GM19397 (cell line): ENCODE data around the gene PCDHGA5.
"Not testable (repeated sequence)": the region's sequence is repeated elsewhere in the genome, so short reads cannot be mapped to it uniquely, and the experiment has no call there.

Experiments
- ATAC-seq: cut with Tn5 transposase; IDR thresholded peaks from one replicate; pipeline ENCODE4 v1.9.1; 2021; ENCODE audit warnings: mild to moderate bottlenecking, moderate library complexity; ENCODE audit not compliant: unreplicated experiment

PCDHGA5 gene

DNA sequence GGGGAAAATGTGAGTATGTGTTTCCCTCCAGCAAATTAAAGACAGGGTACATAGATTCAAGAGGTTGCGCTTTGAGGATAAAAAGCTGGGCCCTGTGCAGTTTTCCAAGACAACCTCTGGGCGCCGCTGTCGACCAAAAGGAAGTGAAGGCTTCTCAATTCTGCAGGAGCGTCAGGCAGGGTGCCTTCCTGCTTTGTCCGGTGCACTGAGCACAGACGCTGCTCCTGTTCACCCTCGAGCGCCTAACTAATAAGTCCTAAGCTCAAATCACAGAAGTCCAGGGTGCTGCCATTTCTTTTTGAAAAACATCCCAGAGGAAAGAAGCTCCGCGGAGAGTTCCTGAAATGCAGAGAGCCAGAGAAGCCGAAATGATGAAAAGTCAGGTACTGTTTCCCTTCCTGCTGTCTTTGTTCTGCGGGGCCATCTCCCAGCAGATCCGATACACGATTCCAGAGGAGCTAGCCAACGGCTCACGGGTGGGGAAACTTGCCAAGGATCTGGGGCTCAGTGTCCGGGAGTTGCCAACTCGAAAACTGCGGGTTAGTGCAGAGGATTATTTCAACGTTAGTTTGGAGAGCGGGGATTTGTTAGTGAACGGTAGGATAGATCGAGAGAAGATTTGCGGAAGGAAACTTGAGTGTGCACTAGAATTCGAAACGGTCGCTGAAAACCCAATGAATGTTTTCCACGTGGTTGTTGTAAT, 13.9 kb upstream of the PCDHGA5 start, which contains the start of gene PCDHGB1:
PCDHGB1 (plus strand) TSS at position 183 of the 703 bp plus-strand sequence; CDS start at position 345, 162 bp downstream.
- ATAC-seq: peak; percentile 72

DNA sequence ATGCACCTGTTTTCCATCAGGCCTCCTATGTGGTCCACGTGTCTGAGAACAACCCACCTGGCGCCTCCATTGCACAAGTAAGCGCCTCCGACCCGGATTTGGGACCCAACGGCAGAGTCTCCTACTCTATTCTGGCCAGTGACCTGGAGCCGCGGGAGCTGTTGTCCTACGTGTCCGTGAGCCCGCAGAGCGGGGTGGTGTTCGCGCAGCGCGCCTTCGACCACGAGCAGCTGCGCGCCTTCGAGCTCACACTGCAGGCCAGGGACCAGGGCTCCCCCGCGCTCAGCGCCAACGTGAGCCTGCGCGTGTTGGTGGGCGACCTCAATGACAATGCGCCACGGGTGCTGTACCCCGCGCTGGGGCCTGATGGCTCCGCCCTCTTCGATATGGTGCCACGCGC, 12.4 kb upstream of the PCDHGA5 start:
- ATAC-seq: no peak

GRCh38 chr5:141354900-141355469, 9.0 kb upstream of the PCDHGA5 start, which contains the start of gene PCDHGA4:
TSS of gene PCDHGA4 (plus strand) at chr5:141355021. CDS start at chr5:141355108, 87 bp downstream.
- no peak for ATAC-seq

GRCh38 chr5:141355641-141356040, 8.3 kb upstream of the PCDHGA5 start:
- ATAC-seq: no peak

- no peak for ATAC-seq
Measured at GRCh38 chr5:141356133-141356532, 7.8 kb upstream of the PCDHGA5 start.

- no peak for ATAC-seq
Measured at GRCh38 chr5:141356950-141357349, 7.0 kb upstream of the PCDHGA5 start.

GRCh38 chr5:141359790-141360426, 4.1 kb upstream of the PCDHGA5 start, which contains the start of gene PCDHGB2:
TSS of gene PCDHGB2 (plus strand) at chr5:141359994. CDS start at chr5:141360136, 142 bp downstream.
- no peak for ATAC-seq

DNA sequence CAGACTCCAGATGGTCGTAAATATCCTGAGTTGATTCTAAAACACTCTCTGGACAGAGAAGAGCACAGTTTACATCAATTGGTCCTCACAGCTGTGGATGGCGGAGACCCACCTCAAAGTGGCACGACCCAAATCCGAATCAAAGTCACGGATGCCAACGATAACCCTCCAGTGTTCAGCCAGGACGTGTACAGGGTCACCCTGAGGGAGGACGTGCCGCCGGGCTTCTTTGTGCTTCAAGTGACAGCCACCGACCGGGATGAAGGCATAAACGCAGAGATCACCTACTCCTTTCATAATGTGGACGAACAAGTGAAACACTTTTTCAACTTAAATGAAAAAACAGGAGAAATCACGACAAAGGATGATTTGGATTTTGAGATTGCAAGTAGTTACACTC, 3.3 kb upstream of the PCDHGA5 start:
- no peak for ATAC-seq

DNA sequence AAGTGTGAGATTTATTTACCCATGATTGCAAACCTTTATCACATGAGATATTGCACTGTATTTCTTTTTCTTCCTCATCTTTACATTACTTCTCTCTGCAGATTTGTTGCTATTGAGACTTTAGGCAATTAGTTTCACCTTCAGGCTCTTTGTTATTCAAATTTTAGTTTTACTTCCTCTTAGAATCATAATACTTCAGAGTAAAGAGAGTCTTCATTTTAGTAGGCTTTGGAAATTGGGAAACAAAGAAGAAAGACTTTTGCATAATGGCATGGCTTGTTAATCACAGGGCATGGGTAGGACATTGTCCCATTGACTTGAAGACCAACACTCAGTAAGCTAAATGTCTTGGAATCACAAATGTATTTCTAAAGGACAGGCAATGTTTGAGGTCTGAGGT, 1.2 kb upstream of the PCDHGA5 start:
- no peak for ATAC-seq

GRCh38 chr5:141366016-141366896, 2.3 kb downstream of the PCDHGA5 start:
- no peak for ATAC-seq

- no peak for ATAC-seq
Measured at GRCh38 chr5:141369994-141370848, 6.3 kb downstream of the PCDHGA5 start, which contains the start of gene PCDHGB3. TSS of gene PCDHGB3 (plus strand) at chr5:141370242. CDS start at chr5:141370395, 153 bp downstream.

- no peak for ATAC-seq
Measured at GRCh38 chr5:141371572-141372475, 7.9 kb downstream of the PCDHGA5 start.

DNA sequence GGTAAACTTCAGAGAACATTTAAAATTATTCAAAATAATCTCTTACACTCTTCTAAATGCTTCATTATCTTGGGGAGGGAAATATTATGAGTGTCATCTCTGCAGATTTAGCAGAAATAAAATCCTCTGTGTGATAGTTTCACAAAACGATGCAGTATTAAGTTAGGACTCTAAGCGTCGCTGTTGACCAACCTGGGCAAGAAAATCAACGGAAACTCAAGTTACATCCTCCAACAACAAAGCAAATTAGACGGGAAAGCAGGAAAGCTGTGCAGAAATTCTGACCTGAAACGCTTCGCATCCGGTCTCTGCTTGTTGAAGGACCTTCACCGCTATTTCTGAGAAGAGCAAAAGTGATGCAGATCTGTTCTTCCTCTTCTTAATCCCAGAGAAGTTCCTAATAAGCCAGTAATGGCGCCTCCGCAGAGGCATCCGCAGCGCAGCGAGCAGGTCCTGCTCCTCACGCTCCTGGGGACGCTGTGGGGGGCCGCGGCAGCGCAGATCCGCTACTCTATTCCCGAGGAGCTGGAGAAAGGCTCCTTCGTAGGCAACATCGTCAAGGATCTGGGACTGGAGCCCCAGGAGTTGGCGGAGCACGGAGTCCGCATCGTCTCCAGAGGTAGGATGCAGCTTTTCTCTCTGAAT, 9.8 kb downstream of the PCDHGA5 start, which contains the start of gene PCDHGA6:
PCDHGA6 (plus strand) TSS at position 219 of the 645 bp plus-strand sequence; CDS start at position 412, 193 bp downstream.
- ATAC-seq: no peak

DNA sequence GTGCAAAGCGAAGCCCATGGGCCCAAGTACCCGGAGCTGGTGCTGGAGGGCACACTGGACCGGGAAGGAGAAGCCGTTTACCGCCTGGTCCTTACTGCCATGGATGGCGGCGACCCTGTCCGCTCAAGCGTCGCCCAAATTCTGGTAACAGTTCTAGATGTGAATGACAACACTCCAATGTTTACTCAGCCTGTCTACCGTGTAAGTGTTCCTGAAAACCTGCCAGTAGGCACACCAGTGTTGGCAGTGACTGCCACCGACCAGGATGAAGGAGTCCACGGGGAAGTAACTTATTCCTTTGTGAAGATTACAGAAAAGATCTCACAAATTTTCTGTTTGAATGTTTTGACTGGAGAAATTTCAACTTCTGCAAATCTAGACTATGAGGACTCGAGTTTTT, 10.7 kb downstream of the PCDHGA5 start:
- ATAC-seq: no peak

DNA sequence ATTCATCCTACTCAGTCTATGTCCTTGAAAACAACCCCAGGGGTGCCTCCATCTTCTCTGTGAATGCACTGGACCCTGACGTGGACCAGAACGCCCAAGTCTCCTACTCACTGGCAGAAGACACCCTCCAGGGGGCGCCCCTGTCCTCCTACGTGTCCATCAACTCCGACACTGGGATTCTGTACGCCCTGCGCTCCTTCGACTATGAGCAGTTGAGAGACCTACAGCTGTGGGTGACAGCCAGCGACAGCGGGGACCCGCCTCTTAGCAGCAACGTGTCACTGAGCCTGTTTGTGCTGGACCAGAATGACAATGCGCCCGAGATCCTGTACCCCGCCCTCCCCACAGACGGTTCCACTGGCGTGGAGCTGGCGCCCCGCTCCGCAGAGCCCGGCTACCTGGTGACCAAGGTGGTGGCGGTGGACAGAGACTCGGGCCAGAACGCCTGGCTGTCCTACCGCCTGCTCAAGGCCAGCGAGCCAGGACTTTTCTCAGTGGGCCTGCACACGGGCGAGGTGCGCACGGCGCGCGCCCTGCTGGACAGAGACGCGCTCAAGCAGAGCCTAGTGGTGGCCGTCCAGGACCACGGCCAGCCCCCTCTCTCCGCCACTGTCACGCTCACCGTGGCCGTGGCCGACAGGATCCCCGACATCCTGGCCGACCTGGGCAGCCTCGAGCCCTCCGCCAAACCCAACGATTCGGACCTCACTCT, 11.6 kb downstream of the PCDHGA5 start:
- not testable (repeated sequence) for ATAC-seq

- no peak for ATAC-seq
Measured at GRCh38 chr5:141382469-141383294, 18.7 kb downstream of the PCDHGA5 start, which contains the start of gene PCDHGA7. TSS of gene PCDHGA7 (plus strand) at chr5:141382742. CDS start at chr5:141382900, 158 bp downstream.

GRCh38 chr5:141383345-141383744, 19.4 kb downstream of the PCDHGA5 start:
- ATAC-seq: no peak
